IPS DF 4.7 (cell line): ENCODE results near the gene TRIM77.
"Not testable (repeated sequence)": the region's sequence is repeated elsewhere in the genome, so short reads cannot be mapped to it uniquely, and the experiment has no call there.

Experiments
- DNase-seq: peaks from one replicate; pipeline ENCODE4 v3.0.0-alpha.2; 2013; ENCODE audit warnings: low spot score; ENCODE audit errors: extremely low read depth

The TRIM77 gene

GRCh38 chr11:89709999-89710398 lies at the start of gene TRIM77:
Gene TRIM77, plus strand, starts transcription at chr11:89710299. Its CDS starts 0 bp downstream, at chr11:89710299.
- DNase-seq: not testable (repeated sequence)

GRCh38 chr11:89667001-89667400 lies 43.1 kb upstream of the TRIM77 start:
- DNase-seq: no peak

DNA sequence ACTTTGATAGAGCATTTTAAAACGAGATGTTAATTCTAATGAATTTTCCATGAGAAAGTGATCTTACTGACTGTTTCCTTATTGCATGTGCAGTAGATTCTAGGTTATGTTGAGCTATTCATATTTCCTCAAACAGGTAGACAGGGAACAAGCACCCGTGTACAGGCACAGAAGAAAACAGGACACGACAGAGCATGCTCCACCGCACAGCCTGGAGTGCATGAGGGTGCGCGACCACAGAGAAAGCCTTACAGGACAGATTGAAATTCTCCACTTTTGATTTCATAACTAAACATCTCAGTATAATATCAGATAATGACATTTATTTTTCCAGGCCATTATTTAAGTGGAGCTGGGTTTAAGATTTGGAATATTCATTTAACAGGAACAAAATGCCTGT lies 41.9 kb upstream of the TRIM77 start:
- not testable (repeated sequence) for DNase-seq

GRCh38 chr11:89669586-89669985 lies 40.5 kb upstream of the TRIM77 start:
- DNase-seq: not testable (repeated sequence)

- not testable (repeated sequence) for DNase-seq
These were observed 40.0 kb upstream of the TRIM77 start for GRCh38 chr11:89669993-89670669.

DNA sequence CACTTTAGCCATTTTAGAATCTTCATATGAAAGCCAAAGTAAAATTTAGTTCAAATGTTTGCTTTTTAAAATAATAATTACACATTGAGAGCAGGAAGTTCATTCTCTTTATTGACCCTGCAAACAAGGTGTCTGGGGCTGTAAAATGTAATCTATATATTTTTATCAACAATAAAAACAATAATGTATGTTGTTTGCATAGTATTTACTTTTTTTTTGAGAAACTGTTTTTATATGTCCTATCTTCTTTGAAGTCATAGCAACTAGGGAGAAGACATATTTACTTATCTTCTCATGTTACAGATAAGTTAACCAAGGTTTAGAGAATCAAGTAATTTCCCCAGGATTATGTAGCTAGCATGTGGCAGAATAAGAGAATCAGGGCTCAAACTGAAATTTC lies 37.6 kb upstream of the TRIM77 start:
- not testable (repeated sequence) for DNase-seq

DNA sequence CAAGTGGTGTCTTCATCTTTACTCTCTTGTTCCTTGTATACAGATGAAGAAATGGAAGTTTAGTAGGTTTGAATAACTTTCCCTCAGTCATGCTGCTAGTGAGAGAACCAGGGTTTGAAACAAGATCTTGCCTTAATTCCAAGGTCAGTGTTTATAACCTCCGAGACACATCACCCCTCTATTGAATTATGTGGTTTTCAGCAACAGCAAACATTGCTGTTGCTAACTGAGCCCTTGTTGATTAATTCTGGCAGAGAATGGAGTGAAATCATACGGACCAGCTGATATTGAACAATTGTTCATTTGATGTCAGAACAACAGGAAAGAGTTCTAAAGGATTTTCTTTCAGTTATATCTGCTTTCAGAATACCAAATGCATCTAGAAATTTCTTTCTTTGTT lies 36.7 kb upstream of the TRIM77 start:
- not testable (repeated sequence) for DNase-seq

DNA sequence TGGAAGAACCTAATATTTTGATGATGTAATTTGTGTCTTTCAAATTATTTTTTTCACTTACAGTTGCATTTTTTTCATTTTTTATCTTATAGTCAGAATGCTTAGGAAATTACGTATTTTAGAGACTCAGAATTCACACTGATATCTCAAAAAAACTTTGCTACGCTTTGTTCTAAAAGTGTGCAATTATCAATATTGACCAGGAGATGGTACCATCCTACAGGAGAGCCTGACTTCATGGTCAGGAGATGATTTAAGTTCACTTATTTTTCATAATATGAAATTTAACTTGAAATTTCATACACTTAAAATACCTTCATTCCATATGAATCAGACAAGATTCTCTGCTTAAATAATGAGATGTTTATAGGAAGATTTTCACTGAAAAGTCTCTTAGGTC lies 34.7 kb upstream of the TRIM77 start:
- not testable (repeated sequence) for DNase-seq

GRCh38 chr11:89675948-89676347 lies 34.2 kb upstream of the TRIM77 start:
- DNase-seq: not testable (repeated sequence)

DNA sequence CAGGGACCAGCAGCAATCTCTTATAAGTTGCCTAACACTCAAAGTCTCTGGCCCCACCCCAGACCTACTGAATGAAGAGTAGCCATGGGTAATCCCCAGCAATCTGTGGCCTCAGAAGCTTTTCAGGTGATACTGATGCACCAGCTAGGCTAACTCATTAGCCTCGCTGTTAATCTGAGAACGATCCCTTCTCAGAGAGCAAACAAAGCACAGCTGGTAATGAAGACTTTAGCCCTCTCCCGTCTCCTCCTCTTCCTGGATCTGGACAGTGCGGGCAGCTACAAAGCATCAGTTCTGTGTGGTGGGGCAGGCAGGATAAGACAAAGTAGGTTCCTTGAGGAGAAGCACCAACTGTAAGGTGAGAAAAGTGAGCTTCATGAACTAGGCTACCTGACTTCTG lies 3.0 kb upstream of the TRIM77 start:
- DNase-seq: not testable (repeated sequence)

DNA sequence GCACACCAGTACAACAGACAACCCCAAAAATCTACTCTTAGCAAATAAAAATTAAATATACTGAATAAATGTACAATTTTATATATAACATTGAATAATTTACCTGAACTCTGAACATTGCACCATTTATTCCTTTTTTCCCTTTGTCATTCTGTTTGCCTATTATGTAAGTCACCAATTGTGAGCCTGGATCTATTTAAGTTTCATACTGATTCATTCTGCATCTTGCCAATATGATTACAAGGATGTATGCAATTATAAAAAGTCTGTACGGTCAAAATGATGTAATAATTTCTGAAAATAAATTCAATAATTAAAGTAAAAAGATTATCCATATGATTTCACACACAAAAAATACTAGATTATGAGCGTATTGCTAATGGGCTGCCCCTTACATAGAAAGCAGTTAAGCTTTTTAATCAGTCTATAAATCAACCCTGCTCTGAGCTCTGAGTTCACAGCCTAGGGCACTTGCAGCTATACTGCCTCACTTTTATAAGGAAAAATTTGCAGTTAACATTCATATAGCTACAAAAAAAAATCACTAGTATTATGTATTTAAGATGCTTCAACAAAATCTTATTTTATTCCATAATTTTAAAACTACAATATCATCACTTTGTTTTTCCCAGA lies 14.9 kb downstream of the TRIM77 start:
- not testable (repeated sequence) for DNase-seq

DNA sequence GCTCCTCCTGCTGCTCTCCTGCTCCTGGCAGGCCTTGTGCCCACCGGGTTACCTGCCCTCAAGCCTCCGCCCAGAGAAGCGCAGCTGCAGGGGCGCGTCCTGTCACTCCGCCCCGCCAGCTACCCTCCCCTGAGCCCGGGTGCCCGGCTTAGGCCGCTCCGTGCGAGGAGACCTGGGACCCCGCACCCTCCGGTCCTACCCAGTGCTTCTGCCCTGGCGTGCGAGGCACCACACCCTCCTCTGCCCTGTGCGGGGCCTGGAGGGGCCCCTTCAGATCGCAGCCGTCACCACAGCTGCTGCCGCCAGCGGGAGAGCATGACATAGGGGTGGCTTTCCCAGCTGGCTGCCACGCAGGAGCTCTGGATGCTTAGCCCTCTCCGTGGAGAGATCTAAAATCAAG lies 20.1 kb downstream of the TRIM77 start:
- not testable (repeated sequence) for DNase-seq

- DNase-seq: no peak
These were observed 26.5 kb downstream of the TRIM77 start for GRCh38 chr11:89736566-89736965.

GRCh38 chr11:89737116-89737515 lies 27.0 kb downstream of the TRIM77 start:
- DNase-seq: no peak

GRCh38 chr11:89741406-89741805 lies 31.3 kb downstream of the TRIM77 start:
- not testable (repeated sequence) for DNase-seq

DNA sequence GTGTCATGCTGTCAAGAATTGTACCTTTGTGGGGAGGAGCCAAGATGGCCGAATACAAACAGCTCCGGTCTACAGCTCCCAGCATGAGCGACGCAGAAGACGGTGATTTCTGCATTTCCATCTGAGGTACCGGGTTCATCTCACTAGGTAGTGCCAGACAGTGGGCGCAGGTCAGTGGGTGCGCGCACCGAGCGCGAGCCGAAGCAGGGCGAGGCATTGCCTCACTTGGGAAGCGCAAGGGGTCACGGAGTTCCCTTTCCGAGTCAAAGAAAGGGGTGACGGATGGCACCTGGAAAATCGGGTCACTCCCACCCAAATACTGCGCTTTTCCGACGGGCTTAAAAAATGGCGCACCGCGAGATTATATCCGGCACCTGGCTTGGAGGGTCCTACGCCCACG lies 34.1 kb downstream of the TRIM77 start:
- not testable (repeated sequence) for DNase-seq

GRCh38 chr11:89750822-89751221 lies 40.7 kb downstream of the TRIM77 start:
- DNase-seq: not testable (repeated sequence)
